GM20000 (cell line): ENCODE results near the gene CNMD.
"Not testable (repeated sequence)": the region's sequence is repeated elsewhere in the genome, so short reads cannot be mapped to it uniquely, and the experiment has no call there.

ENCODE experiments used
- DNase-seq: peaks from one replicate; pipeline ENCODE4 v3.0.0; 2012; ENCODE audit warnings: low spot score
- TF ChIP-seq, protein P1 (sequence below): IDR thresholded peaks from 2 replicates; pipeline ENCODE4 v1.5.1; 2012; ENCODE audit warnings: mild to moderate bottlenecking, control low read depth; ENCODE audit errors: extremely low read depth, missing control alignments

Gene CNMD

DNA sequence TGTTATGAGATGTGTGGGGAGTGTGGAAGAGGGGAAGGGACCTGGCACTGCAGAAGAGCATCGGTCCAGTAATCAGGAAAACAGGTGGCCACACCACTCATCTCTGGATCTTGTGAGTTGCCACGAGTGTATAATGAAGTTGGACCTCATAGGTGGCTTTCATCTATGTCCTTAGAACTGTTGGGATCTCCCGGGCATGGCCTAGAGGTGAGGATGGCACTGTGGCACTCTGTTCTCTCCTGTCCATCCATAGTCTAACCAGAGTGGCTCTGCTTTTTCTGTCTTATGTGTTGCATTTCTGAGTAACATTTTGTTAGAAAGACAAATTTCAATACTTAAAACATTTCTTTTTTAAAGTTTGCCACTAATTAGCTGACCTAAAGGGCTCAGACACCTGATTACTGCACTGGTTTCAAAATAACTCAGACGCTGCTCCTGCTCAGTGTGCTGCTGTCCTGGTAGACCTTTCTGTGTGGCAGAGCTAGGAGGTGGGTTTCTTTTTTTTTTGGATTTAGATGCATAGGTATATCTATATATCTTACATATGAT is 5.5 kb downstream of the CNMD start:
- DNase-seq: no peak
- TF ChIP-seq, protein P1, sequence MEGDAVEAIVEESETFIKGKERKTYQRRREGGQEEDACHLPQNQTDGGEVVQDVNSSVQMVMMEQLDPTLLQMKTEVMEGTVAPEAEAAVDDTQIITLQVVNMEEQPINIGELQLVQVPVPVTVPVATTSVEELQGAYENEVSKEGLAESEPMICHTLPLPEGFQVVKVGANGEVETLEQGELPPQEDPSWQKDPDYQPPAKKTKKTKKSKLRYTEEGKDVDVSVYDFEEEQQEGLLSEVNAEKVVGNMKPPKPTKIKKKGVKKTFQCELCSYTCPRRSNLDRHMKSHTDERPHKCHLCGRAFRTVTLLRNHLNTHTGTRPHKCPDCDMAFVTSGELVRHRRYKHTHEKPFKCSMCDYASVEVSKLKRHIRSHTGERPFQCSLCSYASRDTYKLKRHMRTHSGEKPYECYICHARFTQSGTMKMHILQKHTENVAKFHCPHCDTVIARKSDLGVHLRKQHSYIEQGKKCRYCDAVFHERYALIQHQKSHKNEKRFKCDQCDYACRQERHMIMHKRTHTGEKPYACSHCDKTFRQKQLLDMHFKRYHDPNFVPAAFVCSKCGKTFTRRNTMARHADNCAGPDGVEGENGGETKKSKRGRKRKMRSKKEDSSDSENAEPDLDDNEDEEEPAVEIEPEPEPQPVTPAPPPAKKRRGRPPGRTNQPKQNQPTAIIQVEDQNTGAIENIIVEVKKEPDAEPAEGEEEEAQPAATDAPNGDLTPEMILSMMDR: no peak

DNA sequence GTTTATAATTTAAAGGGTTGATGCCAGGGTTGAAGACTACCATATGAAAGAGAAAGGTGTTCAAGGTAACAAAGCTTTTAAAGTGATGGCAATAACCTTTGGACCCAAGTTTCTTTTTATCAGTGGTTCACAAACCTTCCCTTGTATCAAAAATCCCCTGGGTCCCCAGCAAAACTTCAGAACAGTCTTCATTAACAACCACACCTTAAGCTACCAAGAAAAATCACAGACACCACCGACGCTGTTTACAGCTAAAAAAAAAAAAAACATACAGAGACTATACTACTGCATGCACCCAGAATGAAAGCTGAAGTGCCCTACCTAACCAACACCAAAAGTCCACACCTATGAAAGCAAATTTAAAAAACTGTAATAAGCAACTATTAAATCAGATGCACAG is 13.4 kb downstream of the CNMD start:
- DNase-seq: no peak
- TF ChIP-seq, protein P1: no peak

DNA sequence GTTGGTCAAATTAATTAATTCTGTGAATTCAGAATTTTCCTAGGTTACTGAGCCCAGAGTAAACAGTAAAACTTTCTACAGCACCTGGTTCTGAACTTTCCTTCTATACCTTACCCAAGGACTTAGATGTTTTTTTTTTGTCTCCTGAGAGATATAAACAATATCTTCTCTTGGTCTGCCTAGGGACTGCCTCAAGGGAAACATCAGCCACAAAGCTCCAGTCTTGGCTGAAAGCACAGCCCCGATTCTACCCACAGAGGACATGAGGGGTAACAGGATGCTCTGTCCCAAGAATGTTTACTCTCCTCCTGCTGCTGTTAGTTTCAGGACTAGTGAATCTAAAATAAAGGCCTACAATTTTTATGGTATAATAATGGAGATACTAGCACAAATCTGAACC is 14.3 kb downstream of the CNMD start:
- TF ChIP-seq, protein P1: no peak
- DNase-seq: no peak

DNA sequence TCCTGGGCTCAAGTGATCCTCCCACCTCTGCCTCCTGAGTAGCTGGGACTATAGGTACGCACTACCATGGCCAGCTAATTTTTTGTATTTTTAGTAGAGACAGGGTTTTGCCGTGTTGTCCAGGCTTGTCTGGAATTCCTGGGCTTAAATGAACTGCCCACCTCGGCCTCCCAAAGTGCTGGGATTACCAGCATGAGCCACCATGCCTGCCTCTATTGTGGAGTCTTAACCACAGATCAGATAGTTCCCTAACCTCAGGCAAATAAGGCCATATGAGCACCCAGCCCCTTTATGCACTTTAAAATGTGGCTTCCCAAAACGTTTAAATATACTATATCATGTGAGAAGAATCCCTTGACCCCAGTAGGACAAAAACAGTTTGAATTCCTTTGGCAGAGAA is 16.4 kb downstream of the CNMD start:
- TF ChIP-seq, protein P1: no peak

DNA sequence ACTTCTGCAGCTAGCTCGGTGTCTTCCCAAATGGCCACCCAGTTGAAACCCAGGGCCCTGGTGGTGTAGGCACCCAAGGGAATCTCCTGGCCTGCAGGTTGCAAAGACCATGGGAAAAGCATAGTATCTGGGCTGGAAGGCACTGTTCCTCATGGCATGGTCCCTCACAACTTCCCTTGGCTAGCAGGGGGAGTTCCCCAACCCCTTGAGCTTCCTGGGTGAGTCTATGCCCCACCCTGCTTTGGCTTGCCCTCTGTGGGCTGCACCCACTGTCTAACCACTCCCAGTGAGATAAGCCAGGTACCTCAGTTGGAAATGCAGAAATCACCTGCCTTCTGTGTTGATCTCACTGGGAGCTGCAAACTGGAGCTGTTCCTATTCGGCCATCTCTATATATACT is 18.3 kb downstream of the CNMD start:
- not testable (repeated sequence) for DNase-seq

More for the DNA sequence above, 16.4 kb downstream of the CNMD start:
- DNase-seq: no peak

DNA sequence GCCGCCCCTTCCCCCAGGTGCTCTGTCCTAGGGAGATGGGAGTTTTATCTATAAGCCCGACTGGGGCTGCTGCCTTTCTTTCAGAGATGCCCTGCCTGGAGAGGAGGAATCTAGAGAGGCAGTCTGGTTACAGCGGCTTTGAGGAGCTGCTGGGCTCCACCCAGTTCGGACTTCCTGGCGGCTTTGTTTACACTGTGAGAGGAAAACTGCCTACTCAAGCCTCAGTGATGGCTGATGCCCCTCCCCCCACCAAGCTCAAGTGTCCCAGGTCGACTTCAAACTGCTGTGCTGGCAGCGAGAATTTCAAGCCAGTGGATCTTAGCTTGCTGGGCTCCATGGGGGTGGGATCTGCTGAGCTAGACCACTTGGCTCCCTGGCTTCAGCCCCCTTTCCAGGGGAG is 18.7 kb downstream of the CNMD start:
- DNase-seq: not testable (repeated sequence)

DNA sequence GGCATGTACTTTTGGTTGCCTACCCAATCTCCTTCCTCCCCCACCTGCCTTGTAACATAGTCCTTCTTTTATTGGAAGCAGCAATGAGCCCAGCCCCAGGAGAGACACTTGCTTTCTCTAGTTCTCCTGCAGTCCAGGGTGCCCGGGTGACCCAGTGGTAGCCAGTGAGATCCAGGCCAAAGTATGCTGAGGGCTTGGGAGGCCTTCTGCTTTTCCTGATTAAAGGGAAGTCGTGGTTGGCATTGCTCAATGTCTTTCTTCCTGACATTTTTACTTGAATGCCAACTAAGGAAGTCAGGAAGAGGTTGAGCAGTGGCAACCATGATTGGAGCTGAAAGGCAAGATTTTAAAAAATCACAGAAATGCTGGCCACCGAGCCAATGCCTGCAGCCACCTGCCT is 25.7 kb downstream of the CNMD start:
- DNase-seq: no peak
- TF ChIP-seq, protein P1: no peak

DNA sequence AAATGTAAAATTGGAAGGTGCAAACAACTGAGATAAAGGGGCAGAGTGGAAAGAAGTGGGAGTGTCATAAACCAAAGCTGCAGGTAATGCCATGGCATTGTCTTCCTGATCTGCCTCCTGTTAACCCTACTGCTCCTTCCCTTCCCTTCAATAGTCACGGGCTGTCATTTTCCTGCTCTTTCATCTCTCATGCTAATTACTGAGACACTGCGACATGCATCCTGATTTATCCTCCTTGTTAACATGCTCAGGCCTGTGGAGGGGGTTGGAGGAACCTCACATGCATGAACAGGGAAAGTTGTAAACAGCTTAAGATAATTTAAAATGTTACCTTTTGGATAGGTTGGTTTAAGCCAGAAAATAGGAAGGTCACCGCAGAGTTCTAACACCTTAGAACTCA is 27.2 kb downstream of the CNMD start:
- TF ChIP-seq, protein P1: no peak
- DNase-seq: no peak

DNA sequence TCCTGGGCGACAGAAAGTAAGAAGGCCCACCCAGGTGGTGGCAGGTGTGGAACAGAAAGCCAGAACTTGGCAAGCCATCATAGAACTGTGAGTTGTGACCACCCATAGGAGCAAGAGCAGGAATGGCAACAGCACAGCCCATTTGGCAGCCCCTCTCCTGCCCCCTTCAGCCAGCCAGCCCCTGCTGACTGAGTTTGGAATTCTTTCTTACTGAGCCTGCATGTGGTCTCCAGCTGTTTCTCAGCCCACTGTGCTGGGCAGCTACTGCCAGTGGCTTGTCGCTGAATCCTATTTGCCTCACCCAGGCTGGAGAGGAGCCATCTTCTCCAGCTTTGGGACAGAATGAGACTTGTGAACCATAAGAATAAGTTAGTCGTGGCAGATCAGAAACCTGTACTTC is 28.3 kb downstream of the CNMD start:
- no peak for DNase-seq
- TF ChIP-seq, protein P1: no peak

DNA sequence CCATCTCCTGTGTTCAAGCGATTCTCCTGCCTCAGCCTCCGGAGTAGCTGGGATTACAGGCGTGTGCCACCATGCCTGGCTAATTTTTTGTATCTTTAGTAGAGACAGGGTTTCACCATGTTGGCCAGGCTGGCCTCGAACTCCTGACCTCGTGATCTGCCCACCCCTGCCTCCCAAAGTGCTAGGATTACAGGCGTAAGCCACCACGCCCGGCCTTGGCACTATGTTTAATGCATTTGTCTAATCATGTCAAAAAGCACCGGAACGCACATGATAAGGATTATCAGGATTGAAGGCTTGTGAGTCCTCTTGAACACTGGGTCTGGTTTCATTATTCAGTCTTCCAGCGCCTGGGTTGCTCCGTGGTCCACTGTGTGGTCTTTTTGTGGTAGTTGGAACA is 31.4 kb downstream of the CNMD start:
- not testable (repeated sequence) for DNase-seq
